NCI-H345 (cell line): ENCODE results near the gene FAM209A.
"Not testable (repeated sequence)": the region's sequence is repeated elsewhere in the genome, so short reads cannot be mapped to it uniquely, and the experiment has no call there.

Experiments
- DNase-seq: peaks from one replicate; lab custom pipeline; 2025; lab: John Stamatoyannopoulos, UW

The FAM209A gene

GRCh38 chr20:56524444-56524843 is at the start of gene FAM209A:
Gene FAM209A, plus strand, starts transcription at chr20:56524744. Its CDS starts 65 bp downstream, at chr20:56524809.
- DNase-seq: not testable (repeated sequence)

DNA sequence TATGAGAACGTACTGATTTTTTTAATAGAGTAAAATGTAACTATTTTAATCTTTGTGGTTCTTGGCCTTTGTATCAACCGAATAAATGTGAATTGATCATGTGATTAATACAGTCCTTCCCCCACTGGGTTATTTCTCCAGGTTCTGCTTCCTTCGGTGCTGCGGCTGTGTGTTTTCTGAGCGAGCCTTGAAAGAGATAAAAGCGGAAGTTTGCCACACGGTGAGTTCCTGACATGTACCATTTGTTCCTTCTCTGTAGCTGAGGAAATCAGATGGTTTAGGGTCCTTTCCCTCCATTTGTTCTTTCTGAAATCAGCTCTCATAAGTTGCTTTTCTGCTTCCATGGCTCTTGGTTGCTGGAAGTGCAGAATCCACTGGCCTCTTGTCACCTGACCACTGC is 40.6 kb upstream of the FAM209A start:
- no peak for DNase-seq

- no peak for DNase-seq
These were observed 37.3 kb upstream of the FAM209A start for GRCh38 chr20:56487216-56487615.

- no peak for DNase-seq
These were observed 36.0 kb upstream of the FAM209A start for GRCh38 chr20:56488566-56488965.

- no peak for DNase-seq
These were observed 23.4 kb upstream of the FAM209A start for GRCh38 chr20:56501116-56501515.

GRCh38 chr20:56503916-56504315 is 20.6 kb upstream of the FAM209A start:
- no peak for DNase-seq

- no peak for DNase-seq
These were observed 20.1 kb upstream of the FAM209A start for GRCh38 chr20:56504373-56505005.

DNA sequence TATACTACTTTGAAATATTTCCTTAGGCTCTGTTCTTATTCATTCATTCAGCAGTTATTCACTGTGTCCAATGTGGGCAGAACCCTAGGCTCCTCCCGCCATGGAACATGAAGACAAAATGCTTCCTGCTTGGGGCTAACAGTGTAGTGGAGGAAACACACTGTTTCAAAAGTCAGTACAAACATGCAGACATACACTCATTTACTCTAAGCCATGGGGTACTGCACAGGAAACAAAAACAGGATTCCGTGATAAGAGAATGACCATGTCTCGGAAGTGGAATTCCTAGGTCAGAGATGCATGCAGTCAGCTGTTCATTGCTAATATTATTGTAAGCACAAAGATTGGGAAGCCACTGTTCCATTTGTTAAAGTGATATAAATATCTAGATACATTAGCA is 18.4 kb upstream of the FAM209A start:
- DNase-seq: no peak

DNA sequence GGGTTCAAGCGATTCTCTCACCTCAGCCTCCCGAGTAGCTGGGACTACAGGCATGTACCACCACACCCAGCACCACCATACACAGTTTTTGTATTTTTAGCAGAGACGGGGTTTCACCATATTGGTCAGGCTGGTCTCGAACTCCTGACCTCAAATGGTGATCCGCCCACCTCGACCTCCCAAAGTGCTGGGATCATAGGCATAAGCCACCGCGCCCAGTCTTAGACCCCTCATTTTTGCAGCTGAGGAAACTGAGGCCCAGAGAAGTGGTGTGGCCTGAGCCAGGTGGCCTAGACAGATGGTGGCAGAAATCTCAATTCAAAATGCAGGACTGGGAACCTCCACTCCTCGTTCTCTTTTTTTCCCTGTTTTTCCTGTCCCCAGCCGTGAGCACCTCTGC is 12.6 kb upstream of the FAM209A start:
- no peak for DNase-seq

- DNase-seq: no peak
These were observed 11.1 kb upstream of the FAM209A start for GRCh38 chr20:56513161-56514150.

GRCh38 chr20:56516631-56517030 is 7.9 kb upstream of the FAM209A start:
- DNase-seq: no peak

- DNase-seq: no peak
These were observed 7.3 kb upstream of the FAM209A start for GRCh38 chr20:56517211-56517610.

DNA sequence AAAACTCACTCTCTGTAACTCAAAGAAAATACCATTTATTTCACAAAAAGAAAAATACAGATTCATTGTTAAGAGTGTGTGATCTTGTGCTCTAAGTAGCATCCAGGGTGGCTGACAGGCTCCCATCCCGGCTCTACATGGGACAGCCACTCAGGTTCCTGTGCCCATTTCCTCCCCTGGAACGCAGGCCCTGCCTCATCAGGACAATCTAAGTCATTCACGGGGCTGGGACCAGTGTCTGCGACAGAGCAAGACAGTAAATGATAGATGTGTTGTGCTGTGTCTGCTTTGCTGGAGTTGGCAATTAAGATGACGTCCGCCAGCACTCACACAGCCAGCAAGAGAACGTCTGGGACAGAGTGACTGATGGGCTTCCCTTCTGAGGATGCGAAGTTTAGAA is 6.9 kb upstream of the FAM209A start:
- DNase-seq: no peak

DNA sequence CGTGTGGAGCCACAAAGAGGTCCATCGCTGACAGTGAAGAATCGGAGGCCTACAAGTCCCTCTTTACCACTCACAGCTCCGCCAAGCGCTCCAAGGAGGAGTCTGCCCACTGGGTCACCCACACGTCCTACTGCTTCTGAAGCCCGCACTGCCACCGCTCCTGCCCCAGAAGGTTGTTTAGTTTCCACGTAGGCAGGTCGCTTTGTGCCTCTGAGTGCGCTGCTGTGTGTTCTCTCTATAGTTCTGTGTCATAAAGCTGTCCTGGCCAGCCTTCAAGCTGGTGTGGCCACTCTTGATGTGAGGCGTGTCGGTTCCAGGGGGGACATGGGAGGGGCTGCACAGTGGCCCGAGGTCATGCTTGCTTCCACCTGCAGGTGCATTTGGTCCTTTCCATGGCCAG is 6.4 kb upstream of the FAM209A start:
- DNase-seq: no peak

- no peak for DNase-seq
These were observed 5.7 kb upstream of the FAM209A start for GRCh38 chr20:56518721-56519398.

DNA sequence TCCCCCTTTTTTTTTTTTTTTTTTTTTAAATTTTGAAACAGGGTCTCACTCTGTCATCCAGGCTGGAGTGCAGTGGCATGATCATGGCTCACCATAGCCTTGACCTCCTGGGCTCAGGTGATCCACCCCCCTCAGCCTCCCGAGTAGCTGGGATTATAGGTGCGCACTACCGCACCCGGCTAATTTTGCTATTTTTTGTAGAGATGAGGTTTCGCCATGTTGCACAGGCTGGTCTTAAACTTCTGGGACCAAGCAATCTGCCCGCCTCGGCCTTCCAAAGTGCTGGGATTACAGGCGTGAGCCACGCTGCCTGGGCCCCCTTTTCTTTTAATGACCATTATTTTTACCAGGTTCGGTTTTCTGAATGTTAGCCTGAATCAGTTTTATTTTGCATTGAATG is 5.0 kb upstream of the FAM209A start:
- DNase-seq: no peak

DNA sequence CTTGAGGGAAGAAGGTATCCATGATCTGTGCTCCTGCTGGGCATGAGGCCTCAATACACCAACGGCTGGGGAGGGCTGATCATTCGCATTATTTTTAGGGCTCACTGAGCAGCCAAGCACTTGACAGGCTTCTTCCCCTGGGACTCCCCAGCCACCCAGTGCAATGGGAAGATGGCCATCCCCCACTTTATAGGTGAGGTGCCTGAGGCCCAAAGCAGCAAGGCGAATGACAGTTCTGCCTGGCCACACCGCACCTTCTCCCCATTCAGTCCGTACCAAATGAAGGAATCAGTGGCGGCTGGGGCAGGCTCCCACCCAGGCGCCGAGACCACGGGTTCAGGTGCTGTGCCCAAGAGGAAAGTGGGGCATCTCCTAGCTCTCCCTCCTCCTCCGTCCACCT is 4.4 kb upstream of the FAM209A start:
- DNase-seq: no peak

DNA sequence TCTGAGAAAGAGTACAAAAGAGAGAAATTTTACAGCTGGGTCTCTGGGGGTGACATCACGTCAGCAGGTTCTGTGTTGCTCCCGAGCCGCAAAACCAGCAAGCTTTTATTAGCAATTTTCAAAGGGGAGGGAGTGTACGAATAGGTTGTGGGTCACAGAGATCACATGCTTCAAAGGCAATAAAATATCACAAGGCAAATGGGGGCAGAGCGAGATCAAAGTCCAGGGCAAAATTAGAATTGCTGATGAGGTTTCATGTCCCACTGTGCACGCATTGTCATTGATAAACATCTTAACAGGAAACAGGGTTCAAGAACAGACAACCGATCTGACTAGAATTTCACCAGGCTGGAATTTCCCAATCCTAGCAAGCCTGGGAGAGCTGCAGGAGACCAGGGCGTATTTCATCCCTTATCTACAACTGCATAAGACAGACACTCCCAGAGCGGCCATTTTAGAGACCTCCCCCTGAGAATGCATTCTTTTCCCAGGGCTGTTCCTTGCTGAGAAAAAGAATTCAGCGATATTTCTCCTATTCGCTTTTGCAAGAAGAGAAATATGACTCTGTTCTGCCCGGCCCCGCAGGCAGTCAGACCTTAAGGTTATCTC is 3.7 kb upstream of the FAM209A start:
- not testable (repeated sequence) for DNase-seq

GRCh38 chr20:56522311-56522710 is 2.2 kb upstream of the FAM209A start:
- DNase-seq: no peak

- no peak for DNase-seq
These were observed 3.0 kb downstream of the FAM209A start for GRCh38 chr20:56527521-56527920.

- DNase-seq: not testable (repeated sequence)
These were observed 8.4 kb downstream of the FAM209A start, which contains the start of gene FAM209B for GRCh38 chr20:56532946-56533345. Gene FAM209B, plus strand, starts transcription at chr20:56533246. Its CDS starts 96 bp downstream, at chr20:56533342.

GRCh38 chr20:56537997-56538396 is 13.5 kb downstream of the FAM209A start:
- DNase-seq: no peak
